DMS 273 (cell line): Measurements from ENCODE around the gene PTGER2.
A peak's percentile ranks its signal among the peaks of the same experiment; 100 is the strongest.

Experiments used
- DNase-seq: peaks from one replicate; lab custom pipeline; 2025; ENCODE audit not compliant: unreplicated experiment; lab: John Stamatoyannopoulos, UW

Gene PTGER2

GRCh38 chr14:52336241-52336640 is 22.1 kb downstream of the PTGER2 start:
- DNase-seq = no peak

GRCh38 chr14:52338051-52338681 is 24.1 kb downstream of the PTGER2 start:
- peak; percentile 8 for DNase-seq

GRCh38 chr14:52339262-52339661 is 25.1 kb downstream of the PTGER2 start:
- DNase-seq = no peak

DNA sequence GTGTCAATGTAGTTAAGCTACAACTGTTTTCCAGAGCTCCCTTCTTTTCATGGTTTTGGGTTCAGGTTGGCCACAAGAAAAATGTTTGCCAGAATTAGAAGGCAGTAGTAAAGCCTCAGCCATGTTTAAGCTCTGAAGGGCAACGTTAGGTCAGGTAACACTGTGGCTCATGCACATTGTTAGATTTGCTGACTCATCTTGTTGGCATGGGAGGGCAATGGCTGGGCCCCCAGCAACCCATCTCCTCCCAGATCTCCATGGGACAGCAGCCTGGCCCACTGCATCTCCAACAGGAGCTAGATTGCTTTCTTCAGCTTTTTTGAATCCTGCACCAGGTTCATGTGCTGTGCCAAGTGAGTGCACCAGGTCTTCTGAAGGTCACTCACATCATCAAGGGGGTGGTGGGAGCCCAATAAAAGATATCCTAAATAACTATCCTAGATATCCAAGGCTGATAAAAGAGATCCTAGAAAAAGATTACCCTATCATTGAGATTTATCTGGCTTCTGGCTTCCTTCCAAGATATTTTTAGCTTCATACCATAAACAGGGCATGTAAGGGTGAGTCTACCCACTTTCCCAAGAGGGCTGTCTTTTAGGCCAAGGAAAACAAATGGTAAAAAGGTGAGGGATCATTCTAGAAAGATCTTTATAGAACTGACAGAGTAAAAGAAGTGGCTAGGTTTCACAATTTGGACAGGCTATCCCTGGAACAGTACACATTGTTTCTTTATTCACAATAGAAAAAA is 28.9 kb downstream of the PTGER2 start:
- no peak for DNase-seq

- DNase-seq = no peak
These were observed 32.7 kb downstream of the PTGER2 start for GRCh38 chr14:52346778-52347177.

GRCh38 chr14:52348279-52348678 is 34.2 kb downstream of the PTGER2 start:
- no peak for DNase-seq

- DNase-seq = no peak
These were observed 34.7 kb downstream of the PTGER2 start for GRCh38 chr14:52348776-52349175.

DNA sequence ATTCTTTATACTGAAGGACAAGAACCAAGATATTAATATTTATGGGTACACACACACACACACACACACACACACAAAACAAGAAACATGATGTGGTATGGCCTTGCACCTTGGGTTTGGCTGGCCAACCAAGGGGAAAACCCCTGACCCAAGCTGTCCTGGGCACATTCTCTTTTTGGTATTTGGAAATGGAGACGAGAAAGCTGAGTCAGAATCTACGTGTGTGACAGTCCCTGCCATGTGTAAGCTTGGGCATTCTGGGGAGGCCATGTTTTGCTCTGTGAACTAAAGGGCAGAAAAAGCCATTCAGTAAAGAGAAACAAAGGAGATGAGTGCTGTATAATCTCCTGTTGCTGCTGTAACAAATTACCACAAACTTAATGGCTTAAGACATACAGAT is 35.6 kb downstream of the PTGER2 start:
- DNase-seq = no peak

DNA sequence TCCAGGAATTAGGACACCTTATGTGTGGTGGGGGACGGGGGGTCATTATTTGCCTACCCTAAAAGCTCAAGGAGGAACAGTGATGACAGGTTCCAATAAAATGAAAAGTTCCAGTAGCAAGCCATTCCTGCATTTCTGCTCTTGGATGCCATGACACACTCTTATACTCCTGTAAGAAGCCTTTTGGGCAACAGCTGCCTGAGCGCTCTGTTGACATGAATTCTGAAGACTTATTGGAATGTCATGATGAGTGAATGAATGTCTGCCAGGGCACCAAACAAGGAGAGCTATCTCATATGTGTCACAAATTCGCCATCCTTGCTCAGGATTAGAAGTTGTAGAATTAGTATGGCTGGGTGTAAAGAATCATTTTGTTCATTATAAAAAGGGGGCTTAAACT is 36.3 kb downstream of the PTGER2 start:
- DNase-seq = no peak

DNA sequence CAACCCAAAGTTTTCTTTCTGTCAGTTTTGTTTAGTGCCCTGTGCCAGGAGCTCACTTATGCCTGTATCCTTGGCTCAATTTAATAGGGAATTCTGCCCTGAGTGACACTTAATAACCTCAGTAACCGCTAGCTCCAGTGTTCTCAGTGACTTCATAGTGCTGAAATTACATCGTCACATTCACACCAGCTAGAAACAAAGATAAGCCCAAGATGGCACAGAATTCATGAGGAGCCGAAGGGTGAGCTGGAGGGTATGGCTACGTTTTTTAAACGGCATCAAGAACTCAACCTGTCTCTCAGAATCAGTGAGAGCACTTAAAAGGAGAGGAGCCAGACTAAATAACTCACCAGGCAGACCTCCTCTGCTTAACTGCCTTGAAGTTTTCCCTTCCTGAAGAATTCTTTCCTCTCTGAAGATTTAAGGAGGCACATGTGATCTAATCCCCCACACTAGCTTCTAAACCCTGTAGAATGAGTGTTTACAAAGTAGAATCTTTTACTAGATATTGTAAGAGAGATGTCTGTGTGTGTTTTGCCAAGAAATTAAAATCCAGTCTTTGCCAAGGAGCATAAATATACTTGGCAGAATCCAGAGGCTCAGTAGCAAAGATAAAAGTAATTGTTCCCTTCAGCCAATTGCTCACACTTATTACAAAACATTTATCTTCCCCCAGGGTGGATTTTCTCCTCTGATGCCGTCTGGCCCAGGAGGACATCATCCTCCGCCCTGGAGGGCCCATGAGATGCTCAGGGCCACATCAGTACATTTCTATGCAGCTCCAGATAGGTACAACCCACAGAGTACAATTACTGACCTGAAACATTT is 37.3 kb downstream of the PTGER2 start:
- DNase-seq = peak; percentile 16

DNA sequence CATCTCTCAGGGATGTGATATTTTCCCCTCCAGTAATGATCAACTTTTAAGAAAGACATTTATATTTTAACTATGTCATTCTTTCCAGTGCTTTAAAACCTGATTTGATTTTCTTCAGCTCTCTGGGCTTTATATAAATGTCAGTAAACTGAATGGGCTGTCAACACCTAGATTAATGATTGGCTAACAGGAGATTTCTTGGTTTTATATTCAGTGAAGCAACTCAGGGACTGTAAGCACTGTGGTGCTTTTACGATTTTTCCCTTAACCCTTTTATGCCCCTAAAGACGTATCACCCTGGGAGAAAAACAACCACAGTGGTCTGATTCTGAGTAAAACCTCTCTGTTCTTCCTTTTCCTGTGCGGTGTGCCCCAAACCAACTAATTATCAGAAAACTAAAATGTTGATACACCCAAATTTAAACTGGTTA is 38.0 kb downstream of the PTGER2 start:
- no peak for DNase-seq

- DNase-seq = no peak
These were observed 38.5 kb downstream of the PTGER2 start for GRCh38 chr14:52352569-52352968.

DNA sequence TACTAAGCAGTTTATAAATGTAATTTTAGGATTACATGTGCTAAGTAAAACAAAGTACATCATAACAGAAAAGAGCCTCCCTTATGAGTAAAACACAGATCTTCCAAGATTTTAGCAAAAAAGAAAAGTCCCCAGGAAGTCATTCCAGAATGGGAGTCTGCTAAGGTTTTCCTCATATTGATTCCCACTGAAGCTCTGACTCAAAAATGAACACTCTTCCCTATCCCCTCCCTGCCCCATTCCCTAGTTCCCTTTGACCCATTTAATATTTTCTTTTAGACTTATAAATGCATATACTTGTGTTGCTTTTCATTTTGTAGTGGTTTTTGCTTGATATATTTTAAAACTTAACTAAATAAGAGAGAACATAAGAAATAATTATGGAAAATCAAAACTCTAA is 40.1 kb downstream of the PTGER2 start:
- no peak for DNase-seq

- DNase-seq = no peak
These were observed 40.9 kb downstream of the PTGER2 start for GRCh38 chr14:52355016-52355431.

DNA sequence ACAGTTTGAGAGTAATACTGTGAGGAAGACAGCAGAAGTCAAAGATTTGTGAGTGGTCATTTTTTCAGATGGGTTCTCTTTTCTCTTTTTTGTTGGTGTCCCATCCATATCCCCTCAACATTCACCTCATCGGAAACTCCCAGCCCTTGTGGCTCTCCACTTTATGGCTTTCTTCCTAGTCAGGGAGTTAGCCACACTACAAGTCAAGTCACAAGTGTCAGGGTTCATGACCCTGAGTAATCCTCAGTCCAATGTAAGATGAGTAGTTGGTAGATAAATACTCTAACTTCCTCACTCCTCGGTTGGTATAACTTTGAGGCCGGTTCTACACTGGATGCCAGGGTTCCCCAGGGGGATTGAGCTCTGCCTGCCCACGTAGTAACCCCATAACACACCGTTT is 41.4 kb downstream of the PTGER2 start:
- DNase-seq = no peak

DNA sequence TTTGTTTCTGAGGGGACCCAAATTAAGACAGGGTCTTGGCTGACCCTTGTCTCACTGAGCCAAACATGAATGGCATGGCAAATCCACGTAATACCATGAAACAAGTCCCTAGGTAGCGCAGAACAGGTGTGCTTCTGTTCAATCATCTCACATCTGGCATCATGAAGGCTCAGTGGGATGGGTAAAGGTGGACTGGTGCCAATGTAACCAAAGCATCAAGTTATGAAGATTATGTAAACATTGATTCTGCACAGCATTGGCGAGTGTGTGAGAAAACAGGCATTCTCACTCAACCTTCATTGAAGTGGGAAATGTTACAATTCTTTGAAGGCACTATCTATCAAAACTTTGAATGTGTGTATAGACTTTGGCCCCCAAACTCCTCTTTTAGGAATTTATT is 41.9 kb downstream of the PTGER2 start:
- no peak for DNase-seq

DNA sequence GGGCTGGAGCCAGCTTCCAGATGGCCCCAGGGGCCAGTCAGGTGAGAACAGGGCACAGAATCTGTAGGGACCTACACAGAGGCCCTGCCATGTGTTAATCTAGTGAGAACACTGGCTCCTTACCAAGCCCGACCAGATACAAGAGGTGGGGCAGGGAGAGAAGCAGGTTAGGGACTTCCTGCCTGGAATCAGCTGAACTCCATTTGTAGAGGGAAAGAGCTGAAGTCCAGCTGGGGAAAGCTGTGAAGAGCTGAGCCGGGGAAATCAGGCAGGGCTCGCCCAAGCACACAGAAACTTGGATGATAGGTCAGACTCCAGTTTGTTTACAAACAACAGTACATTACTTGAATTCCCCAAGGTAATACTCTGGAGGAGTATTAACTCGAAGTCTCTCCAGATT is 46.7 kb downstream of the PTGER2 start:
- DNase-seq = peak; percentile 7

- peak; percentile 12 for DNase-seq
These were observed 49.1 kb downstream of the PTGER2 start for GRCh38 chr14:52363041-52363704.

GRCh38 chr14:52363961-52364360 is 49.8 kb downstream of the PTGER2 start:
- DNase-seq = no peak

DNA sequence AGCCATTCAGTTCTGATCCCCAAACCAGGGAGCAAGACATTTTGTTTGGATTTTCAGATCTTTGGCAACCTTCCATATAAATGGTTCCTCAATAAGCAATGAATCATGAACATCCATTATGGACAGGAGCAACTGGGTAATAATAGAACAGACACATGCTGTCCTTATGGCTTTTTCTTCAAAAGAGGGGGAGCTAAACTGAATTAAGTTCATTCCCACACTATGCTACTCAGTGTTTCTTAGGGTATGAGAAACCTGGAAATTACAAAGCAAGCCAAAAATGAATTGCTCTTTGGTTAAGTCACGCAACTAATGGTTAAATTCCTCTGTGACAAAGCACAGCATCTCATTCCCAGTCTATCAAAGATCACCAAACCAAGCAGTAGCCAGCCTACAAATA is 51.0 kb downstream of the PTGER2 start:
- no peak for DNase-seq

DNA sequence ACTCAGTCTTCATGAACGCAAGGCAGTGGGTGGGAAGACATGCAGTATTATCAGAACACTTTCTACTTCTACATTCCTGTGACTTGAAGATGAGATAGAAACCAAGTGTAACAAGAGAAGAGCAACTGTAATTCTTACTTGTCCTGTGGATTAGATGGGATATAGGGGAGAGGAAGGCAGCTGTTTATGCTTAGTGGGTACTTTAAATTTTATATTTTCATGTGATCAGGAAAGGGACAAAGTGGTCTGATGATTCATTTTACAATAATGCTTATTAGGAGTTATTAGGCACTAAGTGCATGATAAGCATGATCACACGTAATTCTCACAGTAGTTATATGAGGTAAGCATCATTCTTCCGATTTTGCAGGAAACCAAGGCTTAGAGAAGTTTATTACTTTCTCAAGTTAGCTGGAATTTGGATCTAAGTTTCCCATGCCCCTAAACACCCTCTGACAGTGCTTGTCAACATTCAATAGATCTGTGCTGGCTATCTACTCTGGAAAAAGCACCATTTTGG is 52.7 kb downstream of the PTGER2 start:
- DNase-seq = no peak
